GM12864 (cell line): ENCODE data around the gene SLC38A10.

Source experiments
- DNase-seq: peaks from one replicate; pipeline ENCODE4 v3.0.0-alpha.2; 2011; ENCODE audit warnings: low read depth
- H3K4me3 ChIP-seq: 2 replicates; pipeline ENCODE4 v1.5.1; 2011; ENCODE audit warnings: mild to moderate bottlenecking, low read depth, low read length, control low read depth
- CTCF ChIP-seq: IDR thresholded peaks from 2 replicates; pipeline ENCODE4 v1.5.1; 2011; ENCODE audit warnings: low read depth, mild to moderate bottlenecking, moderate library complexity, low read length, control low read depth, inconsistent platforms; ENCODE audit errors: missing control alignments

Gene SLC38A10

DNA sequence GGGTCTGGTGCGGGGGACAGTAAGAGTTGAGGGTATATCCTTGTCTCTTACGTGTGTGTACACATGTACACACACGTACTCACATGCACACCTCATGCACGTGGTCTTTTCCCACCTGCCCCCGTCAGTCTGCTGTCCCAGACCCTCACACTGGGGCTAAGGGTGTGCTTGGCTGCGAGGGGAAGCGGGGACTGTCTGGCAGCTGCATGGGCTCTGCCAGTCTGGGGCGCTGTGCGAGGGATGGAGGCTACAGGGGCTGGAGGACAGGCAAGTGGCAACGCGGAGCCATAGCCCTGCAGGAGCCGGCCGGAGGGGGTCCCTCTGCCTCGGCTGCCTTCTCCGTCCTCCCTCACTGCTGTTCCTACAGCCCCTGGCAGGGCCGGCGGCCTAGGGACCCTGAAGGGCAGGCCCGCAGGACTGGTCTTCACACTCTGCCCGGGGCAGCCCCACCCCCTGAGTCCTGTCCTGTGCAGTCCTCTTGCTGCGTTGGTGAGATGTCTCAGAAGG lies 20.8 kb upstream of the SLC38A10 start:
- H3K4me3 ChIP-seq, result no peak overlapping the region
- DNase-seq, result no peak
- no peak for TF ChIP-seq CTCF

DNA sequence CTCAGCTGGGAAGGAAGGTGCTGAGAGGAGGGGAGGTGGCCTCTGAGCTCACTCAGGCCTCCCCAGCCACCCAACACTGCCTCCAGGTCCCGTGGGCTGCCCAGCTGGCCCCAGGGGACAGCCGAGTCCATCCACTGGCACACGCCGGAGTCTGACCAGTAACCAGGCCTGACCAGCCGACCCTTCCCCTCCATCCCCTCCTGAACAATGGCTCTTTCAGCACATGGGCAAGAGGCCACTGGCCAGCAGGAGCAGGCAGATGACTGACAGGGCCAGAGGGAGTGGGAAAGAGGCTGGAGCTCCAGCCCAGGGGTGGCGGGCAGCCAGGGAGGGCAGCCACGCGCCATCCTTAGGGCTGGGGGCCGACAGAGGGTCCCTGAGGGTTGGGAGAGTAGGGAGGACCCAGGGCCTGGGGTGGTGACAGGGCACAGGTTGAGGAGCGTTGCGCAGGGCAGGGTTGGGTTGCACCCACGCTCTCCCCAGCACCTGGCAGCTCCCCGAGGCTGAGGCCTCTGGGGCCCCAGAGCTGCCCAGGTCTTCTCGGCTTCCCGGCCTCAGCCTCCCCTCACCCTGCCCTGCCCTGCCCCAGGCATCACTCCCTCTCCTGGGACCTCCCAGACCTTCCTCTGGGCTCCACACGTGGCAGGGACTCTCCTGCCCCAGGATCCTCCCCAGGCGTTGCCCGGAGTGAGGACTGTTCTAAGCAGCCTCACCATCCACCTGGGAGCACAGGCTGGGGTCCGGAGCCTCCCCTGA lies 20.2 kb upstream of the SLC38A10 start:
- TF ChIP-seq CTCF, result no peak
- DNase-seq, result no peak
- H3K4me3 ChIP-seq, result no peak overlapping the region

DNA sequence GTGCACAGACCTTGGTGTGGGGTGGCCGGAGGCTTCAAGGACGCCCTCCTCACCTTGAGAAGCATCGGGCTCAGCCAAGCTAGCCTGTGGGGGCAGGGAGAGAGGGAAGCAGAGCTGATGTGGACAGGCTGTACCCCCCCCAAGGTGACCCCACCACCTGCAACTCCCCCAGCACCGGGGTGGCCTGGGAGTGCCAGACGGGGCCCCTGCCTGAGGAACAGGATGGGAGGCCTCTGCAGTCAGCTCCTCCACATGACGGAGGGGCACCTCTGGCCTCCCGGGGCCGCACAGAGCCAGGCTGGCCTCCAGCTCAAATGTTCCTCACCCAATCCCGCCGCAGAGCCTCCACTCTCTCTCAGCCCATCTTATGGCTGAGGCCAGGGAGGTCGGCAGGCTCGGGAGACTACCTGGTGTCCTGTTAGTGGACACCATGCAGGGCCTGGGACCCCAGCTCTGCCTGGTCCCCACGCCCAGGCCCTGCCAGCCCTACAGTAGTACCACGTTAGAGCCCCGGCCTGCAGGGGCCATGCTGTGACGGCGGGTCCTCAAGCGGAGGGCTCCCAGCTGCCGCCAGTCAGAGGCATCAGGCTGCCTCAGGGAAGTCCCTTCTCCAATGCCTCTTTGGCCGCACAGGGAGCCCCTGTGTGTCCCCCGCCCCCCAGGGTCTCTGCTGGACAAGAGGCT lies 19.4 kb upstream of the SLC38A10 start:
- H3K4me3 ChIP-seq, result no peak overlapping the region
- no peak for TF ChIP-seq CTCF
- no peak for DNase-seq

GRCh38 chr17:81313776-81314397 lies 18.8 kb upstream of the SLC38A10 start:
- DNase-seq, result no peak
- H3K4me3 ChIP-seq, result no peak overlapping the region
- no peak for TF ChIP-seq CTCF

DNA sequence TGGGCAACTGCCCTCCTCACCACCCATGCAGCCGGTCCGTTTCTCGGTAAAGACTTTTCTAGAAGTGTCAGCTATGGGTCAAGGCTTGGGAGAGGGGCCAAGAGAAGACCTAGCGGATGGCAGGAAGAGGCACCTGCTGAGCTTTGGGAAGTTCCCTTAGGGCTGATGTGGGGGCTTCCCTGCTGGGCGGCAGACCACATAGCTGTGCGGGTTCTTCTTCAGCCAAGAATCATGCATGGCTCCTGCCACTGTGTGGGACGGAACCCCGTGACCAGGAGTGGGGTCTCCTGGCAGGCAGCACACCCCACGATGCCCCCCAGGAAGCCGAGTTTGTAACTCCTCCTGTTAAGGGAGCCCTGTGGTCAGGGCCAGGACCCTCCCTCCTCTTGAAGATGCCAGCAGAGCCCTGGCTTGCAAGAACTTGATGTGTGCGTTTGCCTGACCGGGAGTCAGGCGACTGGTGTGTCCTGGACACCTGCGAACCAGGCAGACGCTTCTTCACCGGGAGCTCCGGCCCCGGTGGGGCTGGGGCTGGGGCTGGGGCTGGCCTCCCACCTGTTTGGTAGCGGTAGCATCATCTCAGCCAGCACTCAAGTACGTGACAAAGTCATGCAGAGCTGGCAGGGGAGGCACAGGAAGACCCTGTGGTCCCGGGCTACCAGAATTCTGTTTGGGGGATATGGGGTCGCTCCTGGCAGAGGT lies 17.7 kb upstream of the SLC38A10 start:
- no peak for DNase-seq
- no peak for TF ChIP-seq CTCF
- no peak overlapping the region for H3K4me3 ChIP-seq

DNA sequence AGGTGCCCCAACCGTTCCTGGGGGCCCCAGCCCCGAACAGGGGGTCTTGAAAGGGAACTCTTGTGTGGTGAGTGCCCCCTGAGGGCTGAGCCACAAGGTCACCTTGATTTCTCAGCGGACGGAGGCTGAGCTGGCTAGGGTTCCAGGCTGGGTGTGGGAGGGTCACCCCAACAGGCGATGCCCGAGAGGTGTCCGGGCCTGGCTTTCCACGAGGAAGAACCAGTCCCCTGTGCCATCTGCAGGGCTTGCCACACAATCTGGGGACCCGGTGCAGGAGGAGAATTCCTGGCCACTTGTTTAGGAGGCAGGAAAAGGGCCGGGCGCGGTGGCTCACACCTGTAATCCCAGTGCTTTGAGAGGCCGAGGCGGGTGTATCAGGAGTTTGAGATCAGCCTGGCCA lies 16.8 kb upstream of the SLC38A10 start:
- no peak for TF ChIP-seq CTCF

More for the DNA sequence above, 16.8 kb upstream of the SLC38A10 start:
- DNase-seq, result no peak
- no peak overlapping the region for H3K4me3 ChIP-seq
